Ectodermal cell (in vitro differentiated cells): Measurements from ENCODE around the gene CYTH3. TPM values are rescaled to one million over a fixed set of nuclear protein-coding genes. Genes with fewer than 3 reads are reported as not detected.
"Not testable (repeated sequence)": the region's sequence is repeated elsewhere in the genome, so short reads cannot be mapped to it uniquely, and the experiment has no call there.

Experiments
- H3K27ac ChIP-seq: 2 replicates; pipeline ENCODE4 v1.7.0; 2013; ENCODE audit warnings: mild to moderate bottlenecking, low read depth, low read length; ENCODE audit not compliant: insufficient read depth, poor library complexity, severe bottlenecking
- H3K27me3 ChIP-seq: 2 replicates; pipeline ENCODE4 v1.7.0; 2013; ENCODE audit warnings: mild to moderate bottlenecking, low read length; ENCODE audit not compliant: insufficient read depth, control insufficient read depth, poor library complexity, severe bottlenecking
- H3K36me3 ChIP-seq: one replicate; pipeline ENCODE4 v1.7.0; 2013; ENCODE audit warnings: low read length; ENCODE audit not compliant: control insufficient read depth, insufficient read depth
- H3K4me1 ChIP-seq: one replicate; pipeline ENCODE4 v1.7.0; 2013; ENCODE audit warnings: low read length; ENCODE audit not compliant: control insufficient read depth, insufficient read depth
- H3K4me3 ChIP-seq: 2 replicates; pipeline ENCODE4 v1.7.0; 2013; ENCODE audit warnings: low read depth, low read length, control low read depth; ENCODE audit not compliant: insufficient read depth
- H3K9me3 ChIP-seq: 2 replicates; pipeline ENCODE4 v1.7.0; 2013; ENCODE audit warnings: mild to moderate bottlenecking, low read length, moderate library complexity; ENCODE audit not compliant: control insufficient read depth
- WGBS, 2 experiments: methylation state at CpG; one replicate each; pipeline ENCODE4 v1.1.7; 2013; ENCODE audit warnings: missing lambda C conversion rate in 2 of 2; 5-methylcytosine and 5-hydroxymethylcytosine counted together
- polyA plus RNA-seq, 4 experiments: library from polyadenylated mRNA; stranded (reverse); fragments of 50-300 nt; gene quantifications; one replicate each; pipeline ENCODE4 v1.2.3, GENCODE V29; 2013

CYTH3 gene
- polyA plus RNA-seq (2013, experiment 1 of 4), result 15.2 TPM
- 13.1 TPM for polyA plus RNA-seq (2013, experiment 2 of 4)
- 11.9 TPM for polyA plus RNA-seq (2013, experiment 3 of 4)
- polyA plus RNA-seq (2013, experiment 4 of 4), result 14.3 TPM

- peak within 1 kb of the TSS; percentile 63 for H3K4me3 ChIP-seq
- H3K9me3 ChIP-seq, result no peaks in the 10 kb centered on the region
- H3K36me3 ChIP-seq, result no peaks in the 10 kb centered on the region
- H3K4me1 ChIP-seq, result peaks cover 7% of the 10 kb centered on the region
- H3K27ac ChIP-seq, result no peak within 1 kb of the TSS
- H3K27me3 ChIP-seq, result peaks cover 32% of the 10 kb centered on the region
- 8 to 9% methylated on average over 67 of the region's 67 CpGs for WGBS, 2 experiments
These were observed at the start of gene CYTH3 for GRCh38 chr7:6272481-6273323. Gene CYTH3, minus strand, starts transcription at chr7:6272624. Its CDS starts 117 bp downstream, at chr7:6272507.

DNA sequence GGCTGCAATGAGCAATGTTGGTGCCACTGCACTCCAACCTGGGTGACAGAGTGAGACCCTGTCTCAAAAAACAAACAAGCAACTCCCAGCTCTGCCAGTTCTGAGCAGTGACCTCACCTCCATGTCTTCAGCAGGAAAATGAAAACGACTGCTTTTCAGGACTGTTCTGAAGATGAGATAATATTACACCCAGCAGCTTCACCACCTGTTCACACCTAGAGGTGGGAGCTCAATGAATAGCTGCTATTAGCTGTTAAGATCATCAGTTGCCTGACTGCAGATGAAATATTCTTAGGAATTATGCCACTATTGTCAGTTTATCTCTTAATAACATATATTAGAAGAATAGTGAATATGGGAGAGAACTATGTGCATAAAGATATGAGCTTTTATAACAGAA lies 48.4 kb upstream of the CYTH3 start:
- H3K9me3 ChIP-seq, result no peaks in the 10 kb centered on the region
- no peaks in the 10 kb centered on the region for H3K4me1 ChIP-seq
- WGBS, 2 experiments, result 73 to 79% methylated on average over 1 of the region's 1 CpG
- H3K27ac ChIP-seq, result no peak overlapping the region
- no peaks in the 10 kb centered on the region for H3K36me3 ChIP-seq
- no peak overlapping the region for H3K4me3 ChIP-seq
- no peaks in the 10 kb centered on the region for H3K27me3 ChIP-seq

DNA sequence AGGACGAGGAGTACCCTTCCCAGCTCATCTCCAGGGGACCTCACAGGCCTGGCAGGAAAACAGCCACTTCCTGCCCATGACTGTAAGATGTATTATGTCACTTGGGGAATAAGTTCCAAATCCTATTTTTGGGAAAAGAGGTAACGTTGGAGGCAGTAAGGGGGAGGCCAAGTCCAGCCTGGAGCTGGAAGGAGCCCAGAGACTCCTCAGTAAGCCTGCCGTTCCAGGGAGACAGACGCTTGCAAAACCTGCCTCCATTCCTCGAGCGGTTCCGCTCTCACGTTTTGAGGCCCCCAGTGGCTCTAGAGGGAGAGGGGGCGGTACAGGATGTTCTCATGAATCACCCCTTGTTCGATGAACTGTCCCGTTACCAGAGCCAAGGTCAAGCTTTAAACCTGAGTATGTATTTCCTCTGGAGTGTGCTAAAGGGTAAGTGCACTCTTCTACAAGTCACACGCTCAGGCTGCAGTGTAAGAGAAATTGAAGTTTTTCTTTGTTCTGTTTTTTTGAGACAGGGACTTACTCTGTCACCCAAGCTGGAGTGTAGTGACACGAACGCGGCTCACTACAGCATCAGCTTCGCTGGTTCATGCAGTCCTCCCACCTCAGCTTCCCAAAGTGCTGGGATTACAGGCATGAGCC lies 45.5 kb upstream of the CYTH3 start:
- no peak overlapping the region for H3K4me3 ChIP-seq
- H3K27me3 ChIP-seq, result no peaks in the 10 kb centered on the region
- no peak overlapping the region for H3K27ac ChIP-seq
- WGBS, 2 experiments, result 83 to 84% methylated on average over 16 of the region's 16 CpGs
- H3K4me1 ChIP-seq, result no peaks in the 10 kb centered on the region
- no peaks in the 10 kb centered on the region for H3K36me3 ChIP-seq
- no peaks in the 10 kb centered on the region for H3K9me3 ChIP-seq

GRCh38 chr7:6316226-6316625 lies 43.8 kb upstream of the CYTH3 start:
- Histone ChIP-seq H3K36me3 (no peaks in the 10 kb centered on the region), H3K27me3 (no peaks in the 10 kb centered on the region), H3K9me3 (no peaks in the 10 kb centered on the region), H3K4me3 (no peak overlapping the region), H3K27ac (no peak overlapping the region), H3K4me1 (no peaks in the 10 kb centered on the region)
- 92 to 94% methylated on average over 6 of the region's 6 CpGs for WGBS, 2 experiments

DNA sequence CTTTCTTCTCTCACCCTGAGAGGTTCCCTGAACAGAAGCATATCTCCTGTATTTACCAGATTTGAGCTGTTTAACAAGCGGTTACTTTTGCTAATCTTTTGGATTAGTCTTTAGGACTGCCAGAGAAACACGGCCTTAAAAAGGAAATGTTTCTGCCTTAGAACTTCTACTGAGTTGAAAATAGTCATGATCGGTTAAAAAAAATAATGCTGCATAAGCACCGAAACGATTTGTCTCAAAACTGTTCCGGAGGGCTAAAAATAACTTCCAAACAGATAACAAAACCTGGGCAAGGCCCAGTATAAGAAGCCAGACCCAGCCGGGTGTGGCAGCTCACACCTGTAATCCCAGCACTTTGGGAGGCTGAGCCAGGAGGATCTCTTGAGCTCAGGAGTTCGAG lies 43.3 kb upstream of the CYTH3 start:
- no peaks in the 10 kb centered on the region for H3K9me3 ChIP-seq
- no peaks in the 10 kb centered on the region for H3K4me1 ChIP-seq
- H3K27ac ChIP-seq, result no peak overlapping the region
- H3K36me3 ChIP-seq, result no peaks in the 10 kb centered on the region
- 94 to 96% methylated on average over 8 of the region's 8 CpGs for WGBS, 2 experiments
- no peak overlapping the region for H3K4me3 ChIP-seq
- H3K27me3 ChIP-seq, result no peaks in the 10 kb centered on the region

DNA sequence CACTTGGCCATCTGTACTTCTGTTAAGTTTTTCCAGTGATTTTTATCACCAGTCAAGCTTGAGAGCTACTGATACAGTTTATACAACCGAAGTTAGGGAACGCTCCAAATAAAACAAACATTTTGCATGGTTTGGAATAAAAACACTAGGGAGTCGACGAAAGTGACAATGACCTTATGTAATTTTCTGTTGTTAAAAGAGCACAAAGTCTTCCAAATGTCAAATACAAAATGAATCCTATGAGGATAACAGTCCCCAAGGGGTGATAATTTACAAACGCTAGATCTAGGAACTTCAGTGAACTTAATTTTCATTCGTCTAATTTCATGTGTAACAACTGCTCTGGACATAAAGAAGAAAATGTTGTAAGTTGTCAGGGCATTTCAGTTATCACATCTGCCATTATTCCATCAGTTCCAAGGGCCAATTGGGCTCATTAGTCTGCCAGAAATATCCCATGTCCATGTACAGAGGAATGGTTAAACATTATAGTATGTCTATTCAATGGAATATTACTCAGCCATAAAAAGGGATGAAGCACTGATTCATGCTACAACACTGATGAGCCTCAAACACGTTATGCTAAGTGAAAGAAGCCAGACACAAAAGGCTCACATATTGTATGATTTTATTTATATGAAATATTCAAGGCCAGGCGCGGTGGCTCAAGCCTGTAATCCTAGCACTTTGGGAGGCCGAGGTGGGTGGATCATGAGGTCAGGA lies 38.0 kb upstream of the CYTH3 start:
- Histone ChIP-seq H3K4me1 (no peaks in the 10 kb centered on the region), H3K36me3 (no peaks in the 10 kb centered on the region), H3K27ac (no peak overlapping the region), H3K4me3 (no peak overlapping the region), H3K9me3 (no peaks in the 10 kb centered on the region), H3K27me3 (no peaks in the 10 kb centered on the region)
- WGBS, 2 experiments, result 92 to 96% methylated on average over 7 to 8 of the region's 10 CpGs

DNA sequence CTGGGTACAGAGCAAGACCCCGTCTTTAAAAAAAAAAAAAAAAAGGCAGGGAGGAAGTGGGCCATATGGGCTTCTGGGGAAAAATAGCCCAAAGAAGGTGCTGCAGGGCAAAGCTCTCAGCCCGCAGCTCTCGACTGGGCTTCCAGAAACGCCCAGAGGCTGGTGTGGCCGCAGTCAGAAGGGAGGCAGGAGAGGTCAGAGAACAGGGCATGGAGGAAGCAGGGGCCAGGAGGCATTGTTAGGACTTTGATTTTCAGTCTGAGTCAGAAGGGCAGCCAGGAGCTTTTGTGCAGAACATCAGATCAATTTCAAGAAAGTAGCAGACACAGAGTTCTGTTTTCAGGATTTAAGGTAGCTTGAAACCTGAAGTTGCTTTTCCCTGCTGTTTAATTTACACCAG lies 35.3 kb upstream of the CYTH3 start:
- no peak overlapping the region for H3K27ac ChIP-seq
- H3K27me3 ChIP-seq, result no peaks in the 10 kb centered on the region
- no peaks in the 10 kb centered on the region for H3K36me3 ChIP-seq
- no peaks in the 10 kb centered on the region for H3K4me1 ChIP-seq
- H3K9me3 ChIP-seq, result no peaks in the 10 kb centered on the region
- H3K4me3 ChIP-seq, result no peak overlapping the region
- WGBS, 2 experiments, result 76 to 83% methylated on average over 5 of the region's 5 CpGs

DNA sequence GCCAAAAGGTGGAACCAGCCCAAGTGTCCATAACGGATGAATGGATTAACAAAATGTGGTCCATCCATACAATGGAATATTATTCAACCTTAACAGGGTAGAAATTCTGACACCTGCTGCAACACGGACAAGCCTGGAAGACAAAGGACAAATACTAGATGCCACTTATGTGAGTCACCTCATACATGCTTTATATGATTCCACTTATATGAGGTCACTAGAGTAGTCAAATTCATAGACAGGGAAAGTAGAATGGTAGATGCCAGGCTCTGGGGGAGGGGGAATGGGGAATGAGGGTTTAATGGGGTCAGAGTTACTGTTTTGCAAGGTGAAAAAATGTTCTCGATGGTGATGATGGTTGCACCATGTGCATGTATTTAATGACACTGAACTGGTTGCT lies 34.0 kb upstream of the CYTH3 start:
- Histone ChIP-seq H3K27ac (no peak overlapping the region), H3K4me1 (no peaks in the 10 kb centered on the region), H3K27me3 (no peaks in the 10 kb centered on the region), H3K9me3 (no peaks in the 10 kb centered on the region), H3K36me3 (no peaks in the 10 kb centered on the region), H3K4me3 (no peak overlapping the region)
- WGBS, 2 experiments, result 87 to 94% methylated on average over 3 of the region's 3 CpGs

GRCh38 chr7:6305330-6305729 lies 32.9 kb upstream of the CYTH3 start:
- no peaks in the 10 kb centered on the region for H3K9me3 ChIP-seq
- no peaks in the 10 kb centered on the region for H3K27me3 ChIP-seq
- H3K4me3 ChIP-seq, result no peak overlapping the region
- H3K36me3 ChIP-seq, result no peaks in the 10 kb centered on the region
- no peaks in the 10 kb centered on the region for H3K4me1 ChIP-seq
- no peak overlapping the region for H3K27ac ChIP-seq
- WGBS, 2 experiments, result 97 to 100% methylated on average over 1 to 2 of the region's 2 CpGs

DNA sequence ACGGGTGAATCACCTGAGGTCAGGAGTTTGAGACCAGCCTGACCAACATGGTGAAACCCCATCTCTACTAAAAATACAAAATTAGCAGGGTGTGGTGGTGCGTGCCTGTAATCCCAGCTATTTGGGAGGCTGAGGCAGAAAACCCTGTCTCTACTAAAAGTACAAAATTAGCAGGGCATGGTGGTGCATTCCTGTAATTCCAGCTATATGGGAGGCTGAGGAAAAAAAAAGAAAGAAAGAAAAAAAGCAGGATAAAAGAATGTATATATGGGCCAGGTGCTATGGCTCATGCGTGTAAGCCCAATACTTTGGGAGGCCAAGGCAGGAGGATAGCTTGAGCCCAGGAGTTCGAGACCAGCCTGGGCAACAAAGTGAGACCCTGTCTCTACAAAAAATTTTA lies 29.0 kb upstream of the CYTH3 start:
- H3K36me3 ChIP-seq, H3K9me3 ChIP-seq, H3K27me3 ChIP-seq, H3K4me1 ChIP-seq, H3K27ac ChIP-seq, H3K4me3 ChIP-seq: not testable (repeated sequence)
- WGBS, 2 experiments, result 91 to 95% methylated on average over 4 of the region's 4 CpGs
